Stimulated activated CD8-positive, alpha-beta memory T cell treated with anti-CD3 and anti-CD28 coated beads, Interleukin-2, amount 100 ng/mL, for 48 hours (primary cell): ENCODE measurements around the gene AFAP1.

Experiments
- DNase-seq, 2 donors: peaks; one replicate each; pipeline ENCODE4 v3.0.0-alpha.2; 2020; ENCODE audit warnings: low read depth in 2 of 2

Gene AFAP1

DNA sequence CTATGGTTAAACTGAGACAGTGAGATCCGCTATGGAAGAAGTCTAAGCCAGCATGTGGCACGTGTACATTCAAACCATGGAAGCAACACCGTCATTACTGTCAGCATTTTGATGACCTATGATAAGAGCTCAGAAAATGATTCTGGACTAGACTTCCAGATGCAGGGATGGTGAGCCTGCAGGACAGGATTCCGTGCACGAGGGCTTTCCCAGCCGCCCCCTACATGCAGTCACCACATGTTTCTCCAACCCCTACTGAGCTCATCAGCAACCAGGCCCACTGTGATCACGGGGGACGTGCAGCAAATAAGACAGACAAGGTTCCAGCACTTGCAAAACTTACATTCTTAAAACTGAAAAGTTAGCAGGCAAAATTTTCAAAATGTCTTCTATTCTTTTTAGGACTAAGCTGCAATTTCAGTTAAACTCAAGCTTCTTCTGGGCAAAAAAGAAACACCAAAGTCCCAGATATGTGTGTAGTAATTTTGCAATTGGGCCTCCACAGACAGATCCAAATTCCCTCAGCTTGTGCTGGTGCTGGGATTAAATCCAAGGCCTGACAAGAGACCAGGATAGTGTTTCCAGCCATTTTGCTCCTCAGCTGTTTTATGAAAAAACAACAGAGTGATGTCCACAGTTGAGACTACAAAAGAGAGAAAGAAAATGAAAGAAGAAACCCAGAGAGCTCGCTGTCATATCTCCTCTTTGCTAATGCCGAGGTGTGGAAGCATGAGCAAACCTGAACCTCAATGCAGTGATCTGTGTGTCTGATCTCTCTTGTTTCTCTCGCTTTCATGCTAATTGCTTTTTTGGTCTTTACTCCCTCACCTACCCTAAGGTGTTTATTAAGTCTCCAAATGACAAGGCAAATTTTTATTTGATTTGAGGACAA, 118.2 kb downstream of the AFAP1 start:
- no peak for DNase-seq

DNA sequence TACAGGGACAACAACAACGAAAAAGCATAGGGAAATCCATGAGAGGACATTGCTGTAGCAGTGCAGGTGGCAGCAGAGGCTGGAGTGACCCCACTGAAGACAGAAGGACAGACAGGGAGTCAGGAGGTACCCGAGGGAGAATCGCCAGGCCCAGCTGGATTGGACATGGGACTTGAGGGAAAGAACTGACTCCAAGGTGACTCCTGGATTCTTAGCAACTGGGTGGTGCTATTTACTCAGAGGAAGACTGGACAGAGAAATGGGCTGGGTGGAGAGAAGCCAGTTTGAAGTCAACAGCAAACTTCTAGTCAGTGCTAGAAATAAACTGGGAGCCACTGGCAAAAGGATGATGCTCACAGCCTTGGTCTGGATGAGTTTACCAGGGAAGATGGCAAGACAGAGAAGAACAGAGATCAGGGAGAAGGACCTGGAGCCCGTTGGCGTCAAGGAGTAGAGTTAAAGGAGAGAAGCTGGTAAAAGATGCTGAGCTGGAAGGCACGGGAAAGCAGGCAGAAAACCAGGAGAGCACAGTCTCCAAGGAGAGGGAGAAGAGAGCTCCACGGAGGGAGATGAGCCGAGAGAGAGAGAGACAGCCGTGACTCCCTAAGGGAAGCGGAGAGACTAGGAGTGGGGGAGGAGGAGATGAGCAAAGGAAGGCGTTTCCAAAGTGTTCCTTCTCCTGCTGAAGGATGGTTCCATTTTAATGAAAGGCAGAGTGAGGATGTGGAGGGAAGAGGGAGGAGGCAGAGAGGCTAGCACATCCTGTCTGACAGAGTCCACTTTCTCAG, 119.4 kb downstream of the AFAP1 start:
- DNase-seq = no peak

DNA sequence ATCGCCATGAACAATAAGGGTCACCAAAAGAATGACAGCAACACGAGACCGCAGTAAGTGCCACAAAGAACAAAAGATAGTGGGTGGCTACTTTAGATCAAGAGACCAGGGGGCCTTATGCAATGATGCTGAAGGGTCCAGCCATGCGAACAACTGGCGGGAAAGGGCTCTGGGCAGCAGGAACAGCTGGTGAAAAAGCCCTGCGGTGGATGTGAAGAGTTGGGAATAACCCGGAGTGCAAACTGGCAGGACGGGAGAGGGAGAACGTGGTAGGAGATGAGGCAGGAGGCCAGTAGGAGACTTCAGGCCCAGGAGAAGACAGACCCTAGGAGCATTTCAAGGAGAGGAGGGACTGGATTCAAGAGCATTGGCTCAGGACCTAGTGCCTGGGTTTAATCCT, 120.2 kb downstream of the AFAP1 start:
- DNase-seq = no peak

DNA sequence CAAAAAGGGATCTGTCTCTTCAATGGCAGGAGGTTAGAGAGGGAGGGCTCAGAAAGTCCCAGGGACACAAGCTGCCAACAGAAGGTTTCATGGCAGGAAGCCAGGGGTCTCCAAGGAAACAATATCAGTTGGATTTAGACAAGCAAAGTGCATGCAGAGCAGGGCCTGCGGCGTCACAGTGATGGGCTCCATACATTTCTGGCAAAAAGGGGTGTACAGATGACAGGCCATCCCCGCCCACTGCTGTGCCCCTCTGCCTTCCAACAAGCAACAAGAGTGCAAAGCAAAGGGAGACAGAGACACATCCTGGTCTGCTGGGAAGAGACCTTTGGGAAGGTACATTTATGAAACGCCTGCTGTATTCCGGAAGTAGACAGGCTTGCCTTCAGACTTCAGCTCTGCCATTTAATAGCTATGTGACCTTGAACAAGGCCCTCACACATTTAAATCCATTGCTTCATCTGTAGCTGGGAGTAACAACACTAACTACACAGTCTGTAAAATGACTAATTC, 121.2 kb downstream of the AFAP1 start:
- DNase-seq = no peak

DNA sequence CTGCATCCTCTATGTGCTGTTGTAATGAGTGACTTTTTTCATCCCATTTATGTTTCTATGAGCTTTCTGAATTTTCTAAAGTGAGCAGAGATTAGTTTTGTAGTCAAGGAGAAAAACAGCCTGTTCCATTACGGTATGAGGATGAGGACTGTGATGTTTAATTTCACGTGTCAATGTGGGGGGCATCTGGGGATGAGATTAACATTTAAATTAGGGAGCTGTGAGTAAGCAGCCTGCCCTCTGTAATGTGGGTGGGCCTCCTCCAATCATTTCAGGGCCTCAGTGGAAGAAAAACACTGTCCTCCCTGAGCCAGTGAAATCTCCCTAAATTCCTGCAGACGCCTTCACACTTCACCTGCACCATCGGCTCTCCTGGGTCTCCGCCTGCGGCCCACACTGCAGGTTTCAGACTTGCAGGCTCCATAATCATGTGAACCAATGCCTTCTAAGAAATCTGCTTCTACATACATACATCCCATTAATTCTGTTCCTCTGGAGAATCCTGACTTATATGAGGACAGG, 121.7 kb downstream of the AFAP1 start:
- DNase-seq = no peak

DNA sequence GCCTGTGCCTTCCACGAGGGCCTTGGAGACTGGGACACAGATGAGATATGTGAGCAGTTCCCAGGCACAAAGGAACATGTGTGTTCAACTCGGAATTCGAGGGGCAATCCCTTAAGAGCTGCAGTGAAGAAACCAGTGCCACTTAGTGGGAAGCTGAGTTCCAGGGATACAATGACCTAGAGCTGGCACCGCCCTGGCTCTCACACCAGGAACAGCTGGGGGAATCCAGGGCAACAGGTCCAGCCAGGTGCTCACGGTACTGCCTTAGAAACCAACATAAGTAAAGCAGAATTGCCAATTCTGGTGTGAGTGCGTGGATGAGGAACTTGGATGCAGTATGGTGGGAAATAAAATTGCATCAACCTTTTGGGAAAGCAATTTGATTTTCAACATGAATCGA, 122.9 kb downstream of the AFAP1 start:
- no peak for DNase-seq

DNA sequence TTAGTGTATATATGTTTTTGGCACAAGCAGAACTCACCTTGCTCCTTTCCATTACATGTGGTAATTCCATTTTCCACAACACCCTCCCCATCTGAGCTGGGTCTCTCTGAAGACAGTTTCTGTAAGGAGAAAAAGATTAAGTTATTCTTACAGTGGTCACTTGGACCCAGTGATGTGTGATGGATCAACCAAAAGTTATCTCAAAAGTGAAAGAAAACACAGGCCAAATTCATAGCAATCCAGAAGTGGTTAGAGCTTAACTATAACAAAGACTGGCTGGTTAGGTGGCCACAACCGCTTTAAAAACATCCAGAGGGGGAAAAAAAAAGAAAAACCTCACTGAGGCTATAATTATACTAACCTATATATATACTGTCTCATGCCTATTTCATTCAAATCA, 123.7 kb downstream of the AFAP1 start:
- DNase-seq = no peak

DNA sequence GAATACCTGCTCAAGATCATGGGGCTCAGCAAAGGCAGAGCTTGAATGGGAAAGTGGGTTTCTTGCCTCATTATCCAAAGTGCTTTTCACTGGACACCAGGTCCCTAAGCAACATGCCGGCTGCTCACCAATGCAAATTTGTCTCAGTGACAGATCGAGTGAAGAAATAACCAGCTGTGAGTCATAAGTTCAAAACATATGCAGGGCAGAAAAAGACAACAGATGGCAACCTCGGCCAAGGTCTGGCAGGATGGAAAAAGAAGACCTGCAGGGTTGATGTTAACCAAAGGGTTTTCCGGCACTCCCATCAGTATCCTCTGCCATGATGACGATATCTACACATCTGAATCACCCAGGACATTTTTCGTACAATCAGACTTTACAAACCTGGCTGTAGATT, 124.1 kb downstream of the AFAP1 start:
- DNase-seq = no peak

DNA sequence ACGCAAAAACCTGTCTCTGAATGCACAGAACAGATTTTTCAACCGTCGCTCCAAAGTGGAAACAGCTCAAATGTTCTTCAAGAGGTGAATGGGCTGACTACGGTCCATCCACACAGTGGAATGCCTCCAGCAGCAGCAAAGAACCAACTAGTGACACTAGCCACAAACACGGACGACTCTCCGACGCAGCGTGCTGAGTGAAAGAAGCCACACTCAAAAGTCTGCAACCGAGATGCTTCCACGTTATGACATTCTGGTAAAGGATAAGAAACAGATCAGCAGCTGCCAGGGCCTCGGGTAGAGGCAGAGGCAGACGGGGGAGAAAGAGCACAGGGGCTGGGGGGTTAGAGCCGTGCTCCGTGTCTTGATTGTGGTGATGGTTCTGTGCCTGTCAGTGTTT, 125.2 kb downstream of the AFAP1 start:
- no peak for DNase-seq

DNA sequence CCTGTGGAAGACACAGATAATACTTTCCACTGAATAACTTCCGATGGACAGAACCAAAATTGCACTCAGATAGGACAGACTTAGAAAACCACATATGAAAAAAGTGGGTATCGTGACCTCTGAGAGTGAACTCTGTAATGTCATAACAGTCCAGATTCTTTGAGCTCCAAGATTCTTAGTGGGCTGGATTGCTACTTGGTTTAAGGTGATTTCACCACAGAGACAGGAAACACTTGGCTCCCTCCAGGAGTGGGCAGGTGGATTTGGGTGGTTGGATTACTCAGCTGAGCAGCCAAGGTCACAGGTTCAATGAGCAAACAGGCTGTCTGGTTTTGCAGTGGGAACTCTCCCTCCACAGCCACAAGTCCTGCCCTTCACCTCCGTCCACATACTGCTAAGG, 126.0 kb downstream of the AFAP1 start:
- DNase-seq = no peak

DNA sequence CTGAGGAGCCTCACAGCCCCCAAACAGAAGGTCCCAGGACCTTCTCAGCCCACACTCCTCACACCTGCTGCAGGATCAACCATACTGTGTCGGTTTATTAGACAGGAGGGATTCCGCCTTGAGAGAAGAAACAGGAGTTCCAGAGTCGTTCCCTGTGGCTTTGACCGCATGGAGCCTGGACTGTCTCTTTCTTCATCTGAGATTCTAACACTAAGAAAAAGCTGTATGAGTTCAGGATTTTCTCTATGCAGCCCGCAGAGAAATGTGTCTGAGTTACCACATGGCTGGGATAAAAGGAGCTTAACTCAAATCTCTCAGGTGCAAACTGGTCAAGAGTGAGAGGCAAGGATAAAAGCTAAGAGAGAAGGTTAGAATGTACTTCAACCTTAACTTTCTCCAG, 126.7 kb downstream of the AFAP1 start:
- DNase-seq = no peak

DNA sequence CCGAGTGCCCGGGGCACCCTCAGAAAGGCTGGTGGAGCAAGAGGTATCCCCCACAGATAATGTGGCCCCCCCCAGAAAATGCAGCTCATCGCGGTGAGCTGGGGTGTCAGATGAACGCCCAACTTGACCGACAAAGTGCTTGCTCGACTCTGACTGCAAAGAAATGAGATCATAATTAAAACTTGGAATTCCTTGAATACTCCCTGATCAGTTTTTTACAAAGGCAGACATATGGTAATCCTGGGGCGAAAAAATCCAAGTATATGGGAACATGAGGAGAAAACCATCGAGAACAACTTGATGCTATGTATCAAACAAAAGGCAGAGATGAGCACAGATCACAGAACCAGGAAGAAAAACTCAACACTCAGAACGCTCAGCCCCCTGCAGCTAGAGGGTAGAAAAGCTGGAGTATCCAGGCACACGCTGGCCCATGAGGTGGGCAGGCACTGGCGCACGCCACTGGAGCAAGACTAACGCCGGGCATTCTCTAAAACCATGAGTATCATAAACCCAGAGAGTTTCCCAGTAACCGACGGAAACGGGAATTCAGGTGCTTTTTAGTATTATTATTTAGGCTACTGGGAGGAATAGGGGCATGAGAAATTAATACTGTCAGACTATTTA, 127.3 kb downstream of the AFAP1 start:
- no peak for DNase-seq

DNA sequence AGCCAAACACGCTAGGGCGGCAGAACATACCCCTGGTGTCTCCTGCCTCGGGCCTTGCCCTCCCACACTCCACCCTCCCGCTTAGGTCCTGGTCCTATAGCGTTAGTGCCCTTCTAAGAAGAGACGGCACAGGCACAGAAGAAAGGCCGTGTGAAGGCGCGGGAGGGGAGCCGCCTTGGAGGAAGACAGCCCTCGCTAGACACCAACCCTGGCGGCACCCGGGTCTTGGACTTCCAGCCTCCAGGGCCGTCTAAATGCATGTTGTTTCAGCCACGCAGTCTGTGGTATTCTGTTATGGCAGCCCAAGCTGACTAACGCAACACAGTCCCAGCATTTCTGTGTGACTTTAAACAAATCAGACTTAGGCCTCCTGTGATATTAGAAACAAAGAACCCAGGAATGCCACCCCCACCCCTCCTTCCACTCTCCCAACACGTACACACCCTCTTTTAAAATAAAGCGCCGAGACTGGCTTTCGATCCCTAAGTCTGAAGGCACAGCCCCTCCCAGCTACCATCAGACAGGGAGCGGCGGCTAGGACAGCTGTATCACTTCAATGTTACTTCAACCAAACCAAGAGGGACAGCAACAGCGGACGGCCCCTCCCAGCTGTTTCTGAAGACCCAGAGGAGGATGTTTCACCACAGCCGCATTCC, 128.0 kb downstream of the AFAP1 start:
- no peak for DNase-seq

DNA sequence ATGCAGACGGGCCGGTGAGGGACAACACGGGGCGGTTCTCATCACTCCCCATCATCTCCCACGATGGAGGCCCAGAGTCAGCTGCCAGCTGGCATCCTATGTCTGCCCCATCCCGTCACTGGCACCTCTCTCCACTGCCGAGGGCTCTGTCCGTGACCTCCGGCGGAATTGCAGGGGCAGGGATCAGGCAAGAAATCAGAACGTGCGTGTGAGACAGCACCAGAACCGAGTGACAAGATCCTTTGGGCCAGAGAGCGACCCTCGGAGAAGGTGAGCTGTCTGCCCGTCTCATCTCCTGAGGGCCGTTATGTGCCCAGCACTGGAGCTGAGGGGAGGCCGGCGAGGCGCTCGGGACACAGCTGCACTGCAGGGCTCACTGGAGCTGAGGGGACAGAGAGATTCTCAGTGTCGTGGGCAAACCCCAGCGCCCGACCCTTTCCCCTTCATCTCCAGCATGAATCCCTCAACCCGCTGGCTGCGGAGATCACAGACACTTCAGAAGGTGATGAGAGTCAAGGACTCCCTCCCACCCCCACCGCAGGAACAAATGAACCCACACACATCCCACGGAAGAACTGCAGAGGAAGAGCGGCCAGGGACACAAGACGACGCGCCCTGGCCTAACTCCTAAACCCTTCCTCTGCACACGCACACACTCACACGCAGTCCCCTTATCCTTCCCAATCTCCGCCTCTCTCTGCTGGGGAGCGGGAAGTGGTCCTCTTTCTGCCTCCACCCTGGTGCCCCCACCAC, 128.7 kb downstream of the AFAP1 start:
- no peak for DNase-seq

DNA sequence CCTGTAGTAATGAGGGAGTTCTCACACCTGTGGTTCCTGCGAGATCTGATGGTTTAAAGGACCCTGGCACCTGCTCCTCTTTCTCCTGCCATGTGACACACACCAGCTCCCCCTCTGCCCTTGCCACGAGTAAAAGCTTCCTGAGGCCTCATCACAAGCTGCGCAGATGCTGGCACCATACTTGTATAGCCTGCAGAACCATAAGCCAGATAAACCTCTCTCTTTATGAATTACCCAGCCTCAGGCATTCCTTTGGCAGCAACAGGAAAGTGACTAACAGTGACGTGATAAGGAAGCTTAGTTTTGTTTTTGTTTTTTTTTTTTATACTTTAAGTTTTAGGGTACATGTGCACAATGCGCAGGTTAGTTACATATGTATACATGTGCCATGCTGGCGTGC, 130.9 kb downstream of the AFAP1 start:
- no peak for DNase-seq

DNA sequence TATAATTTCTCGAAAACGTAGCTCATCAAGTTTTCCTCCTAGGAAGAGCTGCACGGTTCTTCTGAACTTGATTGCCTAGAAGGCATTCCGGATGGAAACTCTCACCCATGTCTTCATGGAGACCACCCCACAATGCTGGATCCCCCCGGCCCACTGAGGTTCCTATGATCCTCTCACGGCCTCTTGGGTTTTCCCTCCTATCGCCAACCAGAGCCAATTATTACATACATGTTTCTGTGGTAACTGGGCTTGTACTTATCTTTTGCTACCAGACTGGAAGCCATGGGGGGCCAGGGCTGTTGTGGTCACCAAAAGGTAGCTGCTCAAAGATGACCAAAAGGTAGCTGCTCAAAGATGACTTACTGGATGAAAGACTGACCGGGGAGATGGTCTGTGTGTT, 131.5 kb downstream of the AFAP1 start:
- DNase-seq = no peak

DNA sequence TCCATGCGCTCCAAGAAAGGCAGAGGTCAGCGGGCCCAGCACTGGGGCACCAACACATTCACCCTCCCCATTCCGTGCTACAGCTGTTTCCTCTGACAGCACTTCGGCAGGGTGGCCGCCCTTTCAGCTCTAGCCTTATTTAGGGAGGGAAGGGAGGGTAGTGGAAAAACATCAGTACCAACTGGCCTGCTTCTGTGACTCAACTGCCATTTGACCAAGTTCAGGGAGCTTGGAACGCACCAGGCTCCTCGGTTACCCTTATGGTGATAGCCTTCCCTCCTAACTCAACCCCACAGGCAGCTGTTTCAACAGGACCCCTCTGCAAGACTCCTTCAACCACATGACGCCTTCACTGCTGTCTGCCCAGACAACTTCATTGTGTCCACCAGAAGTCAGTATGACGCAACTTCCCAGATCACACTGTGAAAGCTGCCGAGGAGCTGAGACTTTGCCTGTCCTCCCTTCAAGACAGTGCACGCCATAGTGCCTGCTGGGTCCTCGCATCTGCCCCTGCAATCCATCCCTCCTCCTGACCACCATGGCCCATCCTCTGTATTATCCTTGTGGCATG, 132.2 kb downstream of the AFAP1 start:
- DNase-seq = no peak

DNA sequence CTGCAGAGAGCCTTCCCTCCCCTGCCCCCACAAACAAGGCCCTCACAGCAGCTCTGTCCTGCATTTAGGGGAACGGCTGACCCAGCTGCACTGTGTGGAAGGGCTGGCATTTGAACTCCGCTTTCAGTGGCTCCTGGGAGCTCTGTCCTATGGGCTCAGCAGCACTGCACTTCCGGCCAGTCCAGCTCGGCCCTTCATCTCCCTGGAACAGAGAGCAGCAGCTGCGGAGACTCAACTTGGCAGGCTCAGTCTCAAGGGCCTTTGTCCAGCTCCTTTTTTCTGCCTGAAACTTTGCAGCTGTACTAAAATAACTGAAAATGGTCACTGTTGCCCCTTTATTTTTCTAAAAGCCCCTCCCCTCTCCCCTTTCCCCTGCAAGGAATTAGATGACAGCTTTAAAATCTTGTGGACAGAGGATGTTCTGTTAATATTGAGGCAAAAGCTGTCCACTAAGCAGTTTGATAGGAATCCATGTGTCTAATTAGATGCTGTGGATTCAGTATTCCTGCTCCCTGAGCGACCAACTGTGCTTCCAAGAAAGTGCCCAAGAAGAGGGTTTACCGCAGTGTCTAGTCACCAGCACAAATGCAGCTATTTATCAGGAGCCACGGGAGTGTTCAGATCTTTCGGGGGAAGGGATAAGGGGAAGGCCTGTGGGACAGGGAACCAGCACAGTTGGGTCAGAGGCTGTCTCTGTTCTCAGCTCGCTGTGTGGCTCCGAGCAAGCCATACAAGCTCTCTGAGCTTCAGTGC, 133.1 kb downstream of the AFAP1 start:
- no peak for DNase-seq

DNA sequence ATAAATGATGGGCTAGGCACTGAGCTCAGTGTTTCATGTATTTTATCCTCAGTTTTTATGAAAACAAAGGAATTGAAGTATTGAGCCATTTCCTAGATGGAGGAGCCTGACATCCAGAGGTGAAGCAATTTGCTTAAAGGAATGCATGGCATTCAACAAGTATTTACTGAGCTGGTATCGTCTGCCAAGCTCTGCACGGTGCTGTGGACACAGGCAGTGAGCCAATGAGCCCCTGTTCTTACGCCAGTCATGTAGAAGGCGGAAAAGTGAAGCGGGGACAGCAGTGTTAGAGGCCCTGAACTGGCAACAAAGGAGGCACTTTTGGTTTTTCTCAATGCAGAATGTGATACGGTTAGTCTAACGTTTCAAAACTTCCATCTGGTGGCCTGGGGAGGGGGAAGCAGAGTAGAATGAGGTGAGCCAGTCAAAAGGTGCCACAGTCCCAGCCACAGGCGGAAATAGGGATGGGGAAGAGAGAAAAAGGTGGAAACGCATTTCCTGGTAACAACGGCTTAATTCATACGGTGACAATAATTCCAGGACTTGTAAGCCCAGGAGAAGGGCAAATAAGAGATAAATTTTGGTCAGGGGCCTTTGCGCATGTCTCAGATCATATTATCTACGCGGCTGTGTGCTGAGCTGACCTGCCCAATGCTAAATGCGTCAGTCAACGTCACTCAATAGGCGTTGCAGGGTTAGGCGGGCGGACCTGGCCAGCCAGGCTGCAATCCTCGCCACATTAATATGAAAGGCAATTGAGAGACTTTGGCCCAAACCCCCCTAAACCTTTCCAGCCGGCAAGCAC, 133.9 kb downstream of the AFAP1 start:
- no peak for DNase-seq
